A673 (cell line): ENCODE measurements around the gene DDA1. TPM values are rescaled to one million over a fixed set of nuclear protein-coding genes. Genes with fewer than 3 reads are reported as not detected.

Experiments
- BruUV-seq: library from RNA; stranded (reverse); fragments of 400-500 nt; replicated peaks from 2 replicates; lab custom pipeline; 2021; lab: Mats Ljungman, UMichigan
- CTCF ChIA-PET: fragments of 300-600 bp; sonication (Branson Sonifier 250); formaldehyde crosslinking; loops from one replicate; lab custom pipeline; 2022; ENCODE audit warnings: antibody characterized with exemption; lab: Charles Lee
- POLR2A ChIA-PET: fragments of 300-600 bp; sonication (Branson Sonifier 250); formaldehyde crosslinking; loops from one replicate; lab custom pipeline; 2022; ENCODE audit warnings: antibody characterized with exemption; ENCODE audit not compliant: low non-redundant PET; lab: Charles Lee
- DNase-seq: peaks from one replicate; pipeline ENCODE4 v3.0.0-alpha.2; 2015; ENCODE audit warnings: low spot score
- H3K27ac ChIP-seq: fragments of 200-600 bp; sonication (generic); 2 replicates; pipeline ENCODE4 v1.5.1; 2016; ENCODE audit warnings: mixed run types, low read depth, mild to moderate bottlenecking, mixed read lengths, antibody characterized with exemption, low read length; ENCODE audit not compliant: poor library complexity, severe bottlenecking
- H3K27me3 ChIP-seq: fragments of 200-600 bp; sonication (generic); replicated peaks from 2 replicates; pipeline ENCODE4 v1.6.1; 2017; ENCODE audit warnings: mixed run types, low read depth, mild to moderate bottlenecking, mixed read lengths, antibody characterized with exemption, low read length; ENCODE audit not compliant: insufficient read depth, poor library complexity
- H3K36me3 ChIP-seq: fragments of 200-600 bp; sonication (generic); 2 replicates; pipeline ENCODE4 v1.6.1; 2016; ENCODE audit warnings: mixed run types, mild to moderate bottlenecking, mixed read lengths, antibody characterized with exemption, low read length; ENCODE audit not compliant: insufficient read depth, poor library complexity, severe bottlenecking
- H3K4me1 ChIP-seq: fragments of 200-600 bp; sonication (generic); 2 replicates; pipeline ENCODE4 v1.6.1; 2017; ENCODE audit warnings: mixed run types, mild to moderate bottlenecking, mixed read lengths, antibody characterized with exemption, low read length; ENCODE audit not compliant: insufficient read depth, poor library complexity, severe bottlenecking
- H3K4me3 ChIP-seq: fragments of 200-600 bp; sonication (generic); 2 replicates; pipeline ENCODE4 v1.5.1; 2016; ENCODE audit warnings: low read depth, mixed run types, mild to moderate bottlenecking, mixed read lengths, low read length; ENCODE audit not compliant: poor library complexity, severe bottlenecking
- H3K9me3 ChIP-seq: fragments of 200-600 bp; sonication (generic); 2 replicates; pipeline ENCODE4 v1.6.1; 2016; ENCODE audit warnings: mixed run types, low read depth, mild to moderate bottlenecking, mixed read lengths, antibody characterized with exemption, low read length; ENCODE audit not compliant: poor library complexity, severe bottlenecking
- EZH2 ChIP-seq: fragments of 200-600 bp; sonication (generic); IDR thresholded peaks from 2 replicates; pipeline ENCODE4 v1.6.1; 2017; ENCODE audit warnings: borderline replicate concordance, low read depth, mild to moderate bottlenecking, mixed read lengths, antibody characterized with exemption, low read length; ENCODE audit not compliant: poor library complexity, severe bottlenecking
- intact Hi-C: fragments of 100-400 bp; cut with micrococcal nuclease; formaldehyde crosslinking; loops from one replicate; pipeline ENCODE4 v1.10.0; 2022; ENCODE audit not compliant: unreplicated experiment
- total RNA-seq: library from RNA; stranded (reverse); gene quantifications from 2 replicates; pipeline ENCODE4 v1.2.3, GENCODE V29; 2021
- TF ChIP-seq, protein P1 (sequence below): fragments of 300-800, 200-600 bp; sonication (generic); conservative IDR thresholded peaks from 2 replicates; pipeline ENCODE4 v1.5.1; 2017; ENCODE audit warnings: low read depth, mild to moderate bottlenecking, antibody characterized with exemption, low read length, moderate library complexity, mixed read lengths

Gene DDA1
- total RNA-seq, 1 experiment from 2014 or later = 68.5 TPM

DNA sequence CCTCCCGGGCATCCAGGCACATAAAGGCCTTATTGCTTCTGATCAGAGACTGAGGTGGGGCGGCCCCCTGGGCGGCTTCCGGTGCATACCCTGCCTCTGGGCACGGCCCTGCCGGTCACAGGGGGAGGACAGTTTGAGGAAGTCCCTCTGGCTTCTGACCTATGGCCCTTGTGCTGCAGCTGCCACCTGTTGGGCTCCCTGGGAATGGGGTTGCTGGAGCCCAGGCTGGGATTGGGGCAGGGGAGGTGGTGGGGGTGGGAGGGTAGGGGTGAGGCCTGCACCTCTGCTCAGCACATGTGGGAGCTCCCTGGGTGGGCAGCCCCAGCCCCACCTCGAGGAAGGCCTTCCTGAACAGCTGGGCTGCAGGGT, 14.6 kb downstream of the DDA1 start:
- peaks cover 20% of the 10 kb centered on the region for H3K36me3 ChIP-seq
- H3K4me1 ChIP-seq = no peaks in the 10 kb centered on the region
- no peak overlapping the region for H3K27ac ChIP-seq
- ChIA-PET POLR2A (no interaction called here), CTCF (no interaction called here)
- no peaks in the 10 kb centered on the region for H3K27me3 ChIP-seq
- TF ChIP-seq EZH2 = no peak
- TF ChIP-seq, protein P1, sequence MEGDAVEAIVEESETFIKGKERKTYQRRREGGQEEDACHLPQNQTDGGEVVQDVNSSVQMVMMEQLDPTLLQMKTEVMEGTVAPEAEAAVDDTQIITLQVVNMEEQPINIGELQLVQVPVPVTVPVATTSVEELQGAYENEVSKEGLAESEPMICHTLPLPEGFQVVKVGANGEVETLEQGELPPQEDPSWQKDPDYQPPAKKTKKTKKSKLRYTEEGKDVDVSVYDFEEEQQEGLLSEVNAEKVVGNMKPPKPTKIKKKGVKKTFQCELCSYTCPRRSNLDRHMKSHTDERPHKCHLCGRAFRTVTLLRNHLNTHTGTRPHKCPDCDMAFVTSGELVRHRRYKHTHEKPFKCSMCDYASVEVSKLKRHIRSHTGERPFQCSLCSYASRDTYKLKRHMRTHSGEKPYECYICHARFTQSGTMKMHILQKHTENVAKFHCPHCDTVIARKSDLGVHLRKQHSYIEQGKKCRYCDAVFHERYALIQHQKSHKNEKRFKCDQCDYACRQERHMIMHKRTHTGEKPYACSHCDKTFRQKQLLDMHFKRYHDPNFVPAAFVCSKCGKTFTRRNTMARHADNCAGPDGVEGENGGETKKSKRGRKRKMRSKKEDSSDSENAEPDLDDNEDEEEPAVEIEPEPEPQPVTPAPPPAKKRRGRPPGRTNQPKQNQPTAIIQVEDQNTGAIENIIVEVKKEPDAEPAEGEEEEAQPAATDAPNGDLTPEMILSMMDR = no peak
- DNase-seq = no peak
- no peaks in the 10 kb centered on the region for H3K9me3 ChIP-seq
- intact Hi-C loops = no loop called here
- no peak overlapping the region for H3K4me3 ChIP-seq
- no TSS peak for BruUV-seq

DNA sequence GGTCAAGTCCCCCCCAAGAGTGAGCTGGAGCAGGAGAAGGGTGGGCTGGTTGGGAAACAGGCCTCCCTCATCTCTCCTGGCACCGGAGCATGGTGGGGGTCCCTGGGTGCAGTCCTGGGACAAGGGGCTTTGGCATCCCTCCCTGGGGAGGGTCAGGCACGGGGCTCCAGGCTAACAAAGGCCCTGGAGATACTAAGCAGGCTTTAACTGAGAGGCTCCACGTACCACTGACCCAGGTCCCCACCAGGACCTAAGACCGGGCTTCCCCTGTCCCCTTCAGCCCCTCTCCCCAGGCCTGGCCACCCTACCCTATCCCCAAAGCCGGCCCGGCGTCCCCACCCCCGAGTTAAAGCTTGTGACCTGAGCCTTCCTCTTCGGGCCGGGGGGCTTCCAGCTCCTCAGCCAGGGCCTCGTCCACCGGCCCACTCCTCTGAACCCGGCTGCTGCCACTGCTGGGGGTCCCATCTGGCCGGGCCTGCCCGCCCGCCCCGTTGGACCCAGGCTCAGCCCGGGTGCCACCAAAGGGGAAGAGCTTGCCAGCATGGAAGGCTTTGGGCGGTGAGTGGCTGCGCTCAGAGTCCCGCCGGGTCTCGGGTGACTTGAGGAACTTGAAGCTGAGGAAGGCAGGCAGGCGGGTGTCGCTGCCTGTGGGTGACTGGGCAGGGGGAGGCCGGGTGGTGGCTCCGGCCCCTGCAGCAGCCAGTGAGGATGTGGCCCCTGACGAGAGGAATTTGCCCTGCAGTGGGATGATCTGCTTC, 15.2 kb downstream of the DDA1 start:
- intact Hi-C loops = no loop called here
- Histone ChIP-seq H3K36me3 (peaks cover 20% of the 10 kb centered on the region), H3K4me1 (no peaks in the 10 kb centered on the region), H3K27ac (no peak overlapping the region), H3K27me3 (no peaks in the 10 kb centered on the region), H3K4me3 (no peak overlapping the region), H3K9me3 (no peaks in the 10 kb centered on the region)
- POLR2A ChIA-PET = no interaction called here
- DNase-seq = no peak
- TSS peak; percentile 40 for BruUV-seq
- CTCF ChIA-PET = no interaction called here
- TF ChIP-seq, protein P1 = no peak
- TF ChIP-seq EZH2 = no peak

DNA sequence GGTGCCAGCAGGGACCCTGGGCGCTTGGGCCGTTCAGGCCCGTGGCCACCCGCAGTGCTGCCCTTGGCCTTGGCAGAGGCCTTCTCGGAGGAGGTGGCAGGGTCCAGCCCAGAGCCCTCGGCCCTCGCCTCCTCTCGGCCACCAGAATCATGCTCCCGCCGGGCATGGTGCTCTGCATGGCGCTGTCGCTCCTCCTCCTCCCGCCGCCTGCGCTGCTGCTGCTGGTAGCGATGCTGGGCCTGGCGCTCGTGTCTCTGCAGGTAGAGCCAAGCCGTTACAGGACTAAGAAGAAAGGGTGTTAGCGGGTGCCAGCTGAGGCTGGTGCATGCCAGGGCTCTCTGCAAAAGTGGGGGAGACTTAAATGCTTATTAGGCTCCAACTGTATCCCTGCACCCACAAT, 15.8 kb downstream of the DDA1 start:
- intact Hi-C loops = no loop called here
- H3K9me3 ChIP-seq = no peaks in the 10 kb centered on the region
- no peak for TF ChIP-seq EZH2
- TF ChIP-seq, protein P1 = no peak
- no peak overlapping the region for H3K27ac ChIP-seq
- ChIA-PET POLR2A (no interaction called here), CTCF (no interaction called here)
- no peak for DNase-seq
- no TSS peak for BruUV-seq
- H3K4me1 ChIP-seq = no peaks in the 10 kb centered on the region
- H3K27me3 ChIP-seq = no peaks in the 10 kb centered on the region
- H3K36me3 ChIP-seq = peaks cover 17% of the 10 kb centered on the region
- no peak overlapping the region for H3K4me3 ChIP-seq
